HG02840 (cell line): ENCODE data around the gene NSD2.

Experiments used
- ATAC-seq: cut with Tn5 transposase; IDR thresholded peaks from one replicate; pipeline ENCODE4 v1.9.1; 2021; ENCODE audit warnings: mild to moderate bottlenecking, moderate library complexity, moderate number of reproducible peaks; ENCODE audit not compliant: unreplicated experiment, low FRiP score

Gene NSD2

GRCh38 chr4:1982124-1983052 is 111.2 kb downstream of the NSD2 start:
- no peak for ATAC-seq

DNA sequence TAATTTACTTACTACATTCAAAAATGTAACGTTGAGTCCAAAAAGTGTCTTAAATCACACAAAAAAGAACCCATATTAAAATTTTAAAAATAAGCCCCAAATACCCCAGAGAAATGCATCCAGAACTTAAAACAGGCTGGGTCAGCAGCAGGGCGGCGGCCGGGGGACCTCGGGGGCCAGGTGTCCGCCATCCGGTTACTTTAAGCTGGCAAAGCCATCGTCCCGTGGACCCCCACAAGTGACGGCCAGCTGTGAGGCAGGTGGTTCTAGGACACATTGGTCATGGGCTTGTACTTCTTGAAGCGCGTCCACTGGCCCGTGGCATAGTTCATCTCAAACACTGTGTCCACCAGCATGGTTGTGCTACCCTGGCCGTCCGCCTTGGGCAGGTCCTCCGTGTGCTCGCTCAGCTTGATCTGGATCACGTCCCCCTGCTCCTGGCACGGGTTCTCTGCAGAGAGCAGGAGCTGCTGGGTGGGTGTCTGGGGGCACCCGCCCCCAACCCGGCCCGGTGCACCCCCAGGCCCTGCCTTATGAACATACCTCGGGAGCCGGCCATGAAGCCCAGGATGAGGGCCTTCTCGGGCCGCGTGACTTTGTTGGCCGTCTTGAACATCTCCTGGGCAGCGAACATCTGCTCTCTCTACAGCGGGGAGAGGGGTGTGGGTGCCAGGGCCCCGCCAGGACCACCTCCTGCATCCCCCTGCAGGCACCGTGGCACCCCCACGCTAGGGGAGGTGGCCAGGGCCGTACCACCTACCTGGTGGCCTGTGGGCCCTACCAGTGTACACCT is 112.1 kb downstream of the NSD2 start:
- no peak for ATAC-seq

DNA sequence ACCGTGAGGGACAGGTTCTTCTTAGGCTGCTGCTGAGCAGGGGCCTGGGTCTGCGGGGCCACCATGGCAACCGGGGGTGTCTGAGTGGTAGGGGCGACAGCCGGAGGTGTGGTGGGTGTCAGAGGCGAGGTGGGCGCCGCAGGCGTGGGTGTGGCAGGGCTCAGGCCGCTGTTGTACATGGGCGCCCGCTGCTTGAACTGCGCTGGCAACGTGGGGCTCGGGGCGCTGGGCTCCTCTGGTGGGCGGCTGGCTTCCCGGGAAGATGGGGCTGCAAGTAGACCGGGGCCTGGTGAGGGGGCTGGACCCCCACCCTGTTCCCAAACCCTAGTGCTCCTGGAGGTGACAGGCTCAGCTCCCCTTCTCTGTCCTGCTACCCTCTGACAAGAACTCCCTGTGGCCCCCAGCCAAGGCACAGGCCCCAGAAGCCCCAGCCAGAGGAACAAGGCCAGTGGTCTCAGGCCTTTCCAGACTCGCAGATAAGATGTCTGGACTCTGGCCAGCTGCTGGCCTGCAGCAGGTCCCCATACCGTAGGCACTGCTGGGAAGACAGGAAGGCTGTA is 112.7 kb downstream of the NSD2 start:
- no peak for ATAC-seq

GRCh38 chr4:1984406-1985191 is 113.4 kb downstream of the NSD2 start:
- no peak for ATAC-seq

GRCh38 chr4:1985294-1985693 is 114.1 kb downstream of the NSD2 start:
- ATAC-seq, result no peak

DNA sequence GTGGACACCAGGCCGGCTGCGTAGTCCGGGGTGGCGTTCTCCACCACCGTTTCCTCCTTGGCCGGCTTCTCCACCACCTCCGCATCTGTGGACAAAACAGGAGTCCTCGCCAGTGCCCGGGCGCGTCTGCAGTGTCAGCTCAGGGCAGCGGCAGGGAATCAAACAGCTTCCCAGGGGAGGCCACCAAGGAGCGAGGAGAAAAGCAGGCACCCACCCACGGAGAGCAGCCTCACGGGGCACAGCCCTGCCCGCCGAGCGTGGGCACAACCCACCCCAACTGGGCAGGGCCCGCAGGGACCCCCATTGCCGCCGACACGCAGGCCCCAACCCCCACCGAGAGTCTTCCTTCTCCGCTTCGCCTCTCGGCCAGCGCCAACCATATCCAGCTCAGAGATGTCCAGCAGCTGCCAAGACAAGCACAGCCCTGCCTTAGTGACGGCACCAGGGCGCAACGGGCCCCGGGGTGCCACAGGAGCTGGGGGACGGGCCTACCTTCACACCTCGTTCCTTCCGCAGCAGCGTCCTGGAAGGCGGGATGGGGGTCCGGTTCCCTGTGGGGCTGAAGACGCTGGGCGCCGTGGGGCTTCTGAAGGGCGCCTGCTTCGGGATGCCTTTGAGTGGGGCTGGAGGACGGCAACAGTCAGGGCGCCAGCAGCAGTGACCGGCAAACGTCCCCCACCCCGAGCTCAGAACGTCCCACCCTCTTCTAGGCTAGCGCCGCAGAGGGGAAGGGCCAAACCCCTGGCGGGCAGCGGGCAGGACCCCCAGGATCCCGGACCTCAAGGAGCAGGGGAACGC is 114.8 kb downstream of the NSD2 start:
- no peak for ATAC-seq

GRCh38 chr4:1986578-1987210 is 115.5 kb downstream of the NSD2 start:
- no peak for ATAC-seq

- ATAC-seq, result no peak
These were observed 116.1 kb downstream of the NSD2 start for GRCh38 chr4:1987296-1987695.

DNA sequence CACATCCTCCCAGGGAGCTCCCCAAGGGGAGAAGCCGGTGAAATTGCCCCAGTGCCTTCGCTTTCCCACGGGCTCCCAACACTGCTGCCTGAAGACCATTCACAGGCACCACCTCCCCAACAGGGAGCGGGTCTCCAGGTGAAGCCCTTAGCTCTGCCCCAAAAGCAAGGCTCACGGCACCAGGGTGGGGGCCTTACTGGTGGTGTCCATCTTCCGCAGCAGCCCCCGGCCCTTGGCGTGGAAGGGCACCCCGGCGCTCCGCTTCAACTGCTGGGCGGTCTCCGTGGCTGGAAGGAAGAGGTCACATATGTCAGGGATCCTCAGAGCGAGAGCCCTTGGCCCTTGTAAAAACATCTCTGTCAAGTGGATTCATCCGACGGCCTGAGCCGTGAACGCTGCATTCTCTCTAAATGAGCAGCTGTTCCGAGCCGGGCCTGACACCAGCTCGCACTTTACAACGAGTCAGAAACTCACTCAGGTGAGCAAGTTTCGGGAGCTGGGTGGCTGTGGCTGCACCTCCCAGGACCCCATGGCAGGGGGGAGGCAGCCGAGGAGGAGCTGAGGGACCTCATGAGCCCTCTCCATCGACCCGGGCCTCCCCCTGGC is 116.6 kb downstream of the NSD2 start:
- ATAC-seq, result no peak

DNA sequence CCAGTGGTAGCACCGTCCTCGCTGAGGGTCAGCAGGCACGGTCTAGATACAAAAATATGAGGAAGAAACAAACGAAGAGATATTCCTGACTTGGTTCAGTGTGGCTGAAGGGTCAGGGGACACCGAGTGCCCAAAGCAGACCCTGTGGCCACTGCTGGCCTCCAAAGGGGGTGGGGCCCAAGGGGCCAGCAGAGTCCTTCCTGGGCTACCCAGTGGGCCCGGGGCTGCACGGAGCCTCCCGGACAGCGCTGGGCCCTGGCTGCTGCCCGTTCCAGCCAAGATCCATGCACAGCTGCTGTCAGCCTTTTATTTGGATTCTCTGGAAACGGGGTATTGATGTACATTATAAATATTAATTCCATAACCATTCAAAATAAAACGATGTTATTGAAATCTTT is 117.1 kb downstream of the NSD2 start:
- ATAC-seq, result no peak

DNA sequence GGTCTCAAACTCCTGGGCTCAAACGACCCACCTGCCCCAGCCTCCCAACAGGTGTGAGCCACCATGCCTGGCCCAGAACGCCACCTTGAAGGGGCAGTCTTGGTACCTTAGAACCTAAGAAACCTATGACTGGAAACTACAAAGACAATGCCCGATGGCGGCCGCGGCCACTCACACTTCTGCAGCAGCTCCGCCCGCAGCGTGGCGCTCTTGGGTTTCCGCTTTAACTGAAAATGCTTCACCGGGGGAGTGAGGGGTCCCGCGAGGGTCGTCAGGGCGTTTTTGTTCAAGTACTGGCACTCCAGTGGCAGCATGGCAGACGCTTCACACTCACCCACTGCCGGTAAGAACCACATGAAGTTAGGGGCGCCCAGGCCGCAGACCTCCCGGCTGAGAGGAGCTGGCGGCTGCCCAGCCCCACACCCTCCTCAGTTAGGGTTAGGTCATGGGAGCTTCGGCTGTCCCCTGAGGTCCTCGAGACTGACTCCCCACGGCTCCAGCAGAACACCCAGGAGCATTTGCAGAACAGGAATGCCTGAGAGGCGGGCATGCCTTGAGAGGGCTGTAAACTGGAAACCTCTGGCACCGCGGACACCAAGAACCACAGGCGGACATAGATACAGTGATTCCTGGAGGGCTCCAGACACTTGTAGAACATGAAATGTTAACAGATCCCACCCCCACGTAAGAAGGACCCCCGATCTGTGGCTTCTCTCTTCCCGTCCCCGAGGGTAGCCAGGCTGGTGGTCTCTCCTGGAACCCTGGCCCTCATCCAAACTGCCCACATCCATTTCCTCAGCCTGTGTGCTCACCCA is 118.5 kb downstream of the NSD2 start:
- ATAC-seq, result no peak

DNA sequence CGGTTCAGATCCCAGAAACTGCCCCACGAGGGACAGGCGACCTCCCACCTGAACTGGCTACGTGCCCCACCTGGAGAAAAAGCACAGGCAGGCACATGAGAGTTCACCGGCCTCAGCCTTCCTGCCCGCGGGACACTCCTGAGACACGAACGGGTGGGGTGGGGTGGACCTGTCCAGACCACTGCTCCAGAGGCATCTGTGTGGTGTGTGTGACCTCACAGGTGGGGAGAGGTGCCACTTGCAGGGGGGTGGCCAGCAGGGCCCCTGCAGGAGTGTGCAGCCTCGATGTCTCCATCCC is 119.1 kb downstream of the NSD2 start:
- ATAC-seq, result no peak

DNA sequence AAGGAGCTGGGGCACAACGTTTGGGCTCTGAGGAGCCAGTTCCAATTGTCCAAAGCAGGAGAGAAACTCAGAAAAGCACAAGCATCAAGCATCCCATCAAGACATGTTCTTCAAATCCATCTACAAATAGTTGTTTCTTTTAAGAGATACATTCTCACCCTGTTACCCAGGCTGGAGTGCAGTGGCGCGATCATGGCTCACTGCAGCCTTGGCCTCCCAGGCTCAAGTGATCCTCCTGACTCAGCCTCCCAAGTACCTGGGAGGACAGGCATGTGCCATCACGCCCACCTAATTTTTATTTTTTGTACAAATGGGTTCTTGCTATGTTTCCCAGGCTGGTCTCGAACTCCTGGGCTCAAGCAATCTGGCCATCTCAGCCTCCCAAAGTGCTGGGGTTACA is 119.5 kb downstream of the NSD2 start:
- no peak for ATAC-seq

DNA sequence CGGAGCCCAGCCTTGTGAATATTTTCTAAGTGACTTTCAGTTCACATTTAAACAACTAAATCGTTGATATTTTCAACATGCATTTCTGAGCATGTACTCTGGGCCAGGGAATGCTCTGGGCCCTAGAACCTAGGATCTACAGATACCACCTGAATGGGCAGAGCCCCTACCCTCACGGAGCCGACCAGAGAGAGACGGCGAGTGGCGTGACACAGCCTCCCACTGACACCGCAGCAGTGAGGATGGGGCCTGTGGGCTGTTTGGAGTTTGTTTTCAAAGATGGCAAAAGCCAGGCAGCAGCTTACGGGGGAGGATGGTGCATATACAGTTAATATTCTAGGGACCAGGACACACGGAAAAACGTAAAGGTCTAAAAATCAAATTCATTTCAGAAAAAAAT is 119.9 kb downstream of the NSD2 start:
- no peak for ATAC-seq

DNA sequence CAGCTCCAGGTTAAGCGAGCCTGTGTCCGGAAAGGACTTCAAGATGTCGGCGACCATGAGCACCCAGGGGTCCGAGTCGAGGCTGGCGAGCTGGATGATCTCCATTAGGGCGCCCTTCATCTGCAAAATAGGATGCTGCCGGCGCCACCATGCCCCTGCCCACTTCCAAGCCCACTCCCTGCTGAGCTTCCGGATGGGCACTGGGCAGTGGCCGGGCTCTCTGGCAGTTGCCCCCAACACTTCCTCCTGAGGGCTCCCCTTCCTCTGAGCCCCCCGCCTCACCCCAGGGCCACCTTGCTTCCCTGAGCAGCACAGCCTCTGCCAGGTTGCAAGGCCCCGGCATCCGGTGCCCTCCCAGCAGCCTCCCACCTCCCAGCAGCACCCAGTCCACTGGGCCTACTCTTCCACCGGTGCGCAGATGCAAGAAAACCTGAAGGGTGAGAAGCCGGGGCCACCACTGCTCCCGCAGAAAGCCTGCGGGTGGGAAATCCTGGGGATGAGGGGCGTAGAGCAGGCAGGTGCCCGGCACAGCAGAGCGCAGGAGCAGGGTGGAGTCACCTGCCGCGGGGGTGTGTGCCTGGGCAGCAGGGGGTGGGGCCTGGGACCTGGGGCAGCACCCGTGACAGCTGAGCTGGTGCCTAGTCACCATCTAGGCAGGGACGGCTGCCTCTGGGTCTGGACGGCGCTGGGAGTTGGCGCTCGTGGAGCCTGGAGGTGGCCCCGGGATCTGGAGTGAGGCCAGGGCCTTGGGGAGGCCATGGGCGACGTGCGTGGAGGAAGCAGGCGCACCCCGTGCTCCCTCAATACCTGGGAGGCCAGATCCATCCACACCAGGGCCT is 120.6 kb downstream of the NSD2 start:
- ATAC-seq, result no peak

DNA sequence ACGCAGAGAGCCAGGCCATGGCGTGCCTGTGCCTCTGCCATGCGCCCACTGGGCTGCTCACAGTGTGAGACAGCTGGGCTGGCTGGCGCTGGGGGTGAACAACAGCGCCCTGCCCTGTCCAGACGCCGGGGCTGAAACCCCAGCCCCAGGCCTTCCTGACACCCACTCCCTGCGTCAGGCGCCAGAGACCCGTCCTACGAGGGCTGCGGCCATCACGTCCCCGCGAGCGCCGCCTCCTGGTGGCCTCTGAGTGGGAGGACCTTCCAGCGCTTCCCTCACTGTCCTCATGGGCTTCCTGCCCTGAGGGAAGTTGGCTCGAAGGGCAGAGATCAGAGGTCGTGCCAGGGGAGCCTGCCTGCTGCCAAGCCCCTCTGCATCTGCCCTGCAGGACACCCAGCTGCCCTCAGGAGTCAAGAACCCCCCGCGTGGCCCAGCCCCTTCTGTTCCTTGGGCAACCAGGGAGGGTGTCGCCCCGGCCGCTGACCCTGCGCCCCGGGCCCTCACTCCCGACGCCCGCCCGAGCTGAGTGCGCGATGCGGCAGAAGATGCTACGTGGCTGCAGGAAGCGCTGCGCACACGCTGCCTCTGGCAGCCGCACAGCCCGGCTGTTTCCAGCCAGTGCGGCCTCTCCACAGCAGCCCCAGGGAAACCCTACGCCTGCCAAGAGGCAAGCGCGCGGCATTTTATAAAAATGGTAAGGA is 121.4 kb downstream of the NSD2 start:
- no peak for ATAC-seq

GRCh38 chr4:1993169-1993516 is 122.0 kb downstream of the NSD2 start:
- no peak for ATAC-seq
